Measurements from ENCODE around the gene SIL1. TPM values are rescaled to one million over a fixed set of nuclear protein-coding genes. Genes with fewer than 3 reads are reported as not detected.

The SIL1 gene
- total and polyA plus RNA-seq, 10 donors = 23.4 to 42.3 (median 32.6) TPM

DNA sequence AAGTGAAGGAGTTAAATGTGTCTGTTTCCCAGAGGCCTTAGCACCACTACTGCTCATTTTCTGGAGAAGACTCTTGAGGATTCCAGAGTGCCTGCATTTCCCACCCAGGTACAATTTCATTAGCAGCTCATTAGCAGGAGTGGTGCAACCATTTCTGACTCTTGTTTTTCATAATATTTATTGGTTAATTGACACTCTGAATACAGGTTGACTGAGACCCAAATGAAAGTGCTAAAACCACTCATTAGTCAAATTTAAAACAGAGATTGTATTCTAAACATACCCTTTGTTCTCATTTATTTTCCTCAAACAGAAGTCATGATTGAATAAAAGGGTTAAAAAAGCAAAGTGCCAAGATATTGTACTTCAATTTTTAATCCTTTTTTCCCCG is 134.5 kb downstream of the SIL1 start:
- no peaks in the 10 kb centered on the region for H3K9me3 ChIP-seq
- no peak for TF ChIP-seq POLR2A (IDR thresholded peaks at IDR 0.05)
- TF ChIP-seq, protein P1, sequence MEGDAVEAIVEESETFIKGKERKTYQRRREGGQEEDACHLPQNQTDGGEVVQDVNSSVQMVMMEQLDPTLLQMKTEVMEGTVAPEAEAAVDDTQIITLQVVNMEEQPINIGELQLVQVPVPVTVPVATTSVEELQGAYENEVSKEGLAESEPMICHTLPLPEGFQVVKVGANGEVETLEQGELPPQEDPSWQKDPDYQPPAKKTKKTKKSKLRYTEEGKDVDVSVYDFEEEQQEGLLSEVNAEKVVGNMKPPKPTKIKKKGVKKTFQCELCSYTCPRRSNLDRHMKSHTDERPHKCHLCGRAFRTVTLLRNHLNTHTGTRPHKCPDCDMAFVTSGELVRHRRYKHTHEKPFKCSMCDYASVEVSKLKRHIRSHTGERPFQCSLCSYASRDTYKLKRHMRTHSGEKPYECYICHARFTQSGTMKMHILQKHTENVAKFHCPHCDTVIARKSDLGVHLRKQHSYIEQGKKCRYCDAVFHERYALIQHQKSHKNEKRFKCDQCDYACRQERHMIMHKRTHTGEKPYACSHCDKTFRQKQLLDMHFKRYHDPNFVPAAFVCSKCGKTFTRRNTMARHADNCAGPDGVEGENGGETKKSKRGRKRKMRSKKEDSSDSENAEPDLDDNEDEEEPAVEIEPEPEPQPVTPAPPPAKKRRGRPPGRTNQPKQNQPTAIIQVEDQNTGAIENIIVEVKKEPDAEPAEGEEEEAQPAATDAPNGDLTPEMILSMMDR (IDR thresholded peaks at IDR 0.05 in 8 of 11, conservative IDR thresholded peaks at IDR 0.05 in 3 of 11) = no peak
- no peak for TF ChIP-seq POLR2AphosphoS5 (IDR thresholded peaks at IDR 0.05)
- no peaks in the 10 kb centered on the region for H3K36me3 ChIP-seq
- DNase-seq = no peak
- intact Hi-C loops (cut with DNase I; ENCODE audit: low total_unique reads) = no loop called here
- no peak overlapping the region for H3K4me3 ChIP-seq
- no peak overlapping the region for H3K27ac ChIP-seq
- peaks cover 0 to 20% (median 8%) of the 10 kb centered on the region in 6 donors for H3K4me1 ChIP-seq
- WGBS, 5 donors = 90 to 98% (median 94%) methylated on average over 1 of the region's 1 CpG
- no peaks in the 10 kb centered on the region for H3K27me3 ChIP-seq (replicated peaks in 1 of 7)

DNA sequence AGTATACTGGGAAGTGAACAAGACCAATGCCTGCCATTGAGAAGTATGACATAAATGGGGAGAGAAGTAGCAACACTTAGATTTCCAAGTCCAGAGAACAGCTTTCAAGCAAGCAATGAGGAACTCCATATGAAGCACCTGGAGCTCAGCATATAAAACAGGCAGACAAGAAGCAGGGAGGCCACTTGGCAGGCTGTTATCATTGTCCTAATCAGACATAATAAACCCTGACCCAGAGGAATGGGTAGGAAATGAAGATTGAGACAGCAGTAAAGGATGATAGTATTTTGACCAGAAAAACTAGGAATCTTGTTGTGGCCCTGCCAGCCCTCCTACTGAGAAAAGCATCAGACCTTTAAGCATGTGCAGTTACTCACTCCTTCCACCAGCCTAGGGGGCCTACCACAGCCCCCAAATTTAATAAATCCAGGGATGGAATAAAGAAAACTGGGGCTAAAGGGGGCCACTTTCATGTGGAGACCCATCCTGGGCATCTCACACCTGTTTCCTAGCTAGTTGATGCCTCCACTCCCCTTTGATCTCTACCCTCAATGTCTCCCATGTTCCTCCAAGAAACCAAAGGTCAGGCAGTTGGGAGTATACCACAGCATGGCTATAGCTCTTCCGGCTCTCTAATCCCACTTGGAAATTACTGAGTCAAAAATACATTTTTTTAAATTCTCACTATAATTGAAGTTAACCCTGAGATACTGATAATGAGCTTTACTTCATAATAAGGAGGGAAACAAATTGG is 135.1 kb downstream of the SIL1 start:
- TF ChIP-seq, protein P1 (IDR thresholded peaks at IDR 0.05 in 8 of 11, conservative IDR thresholded peaks at IDR 0.05 in 3 of 11) = no peak
- no peak for TF ChIP-seq POLR2AphosphoS5 (IDR thresholded peaks at IDR 0.05)
- no peak for TF ChIP-seq POLR2A (IDR thresholded peaks at IDR 0.05)
- Histone ChIP-seq H3K27ac (no peak overlapping the region), H3K9me3 (no peaks in the 10 kb centered on the region), H3K36me3 (no peaks in the 10 kb centered on the region), H3K4me3 (no peak overlapping the region), H3K4me1 (peaks cover 0 to 16% (median 6%) of the 10 kb centered on the region in 6 donors), H3K27me3 (replicated peaks in 1 of 7) (no peaks in the 10 kb centered on the region)
- DNase-seq = no peak
- intact Hi-C loops (cut with DNase I; ENCODE audit: low total_unique reads) = no loop called here
- 97 to 100% (median 97%) methylated on average over 1 of the region's 1 CpG for WGBS, 5 donors

DNA sequence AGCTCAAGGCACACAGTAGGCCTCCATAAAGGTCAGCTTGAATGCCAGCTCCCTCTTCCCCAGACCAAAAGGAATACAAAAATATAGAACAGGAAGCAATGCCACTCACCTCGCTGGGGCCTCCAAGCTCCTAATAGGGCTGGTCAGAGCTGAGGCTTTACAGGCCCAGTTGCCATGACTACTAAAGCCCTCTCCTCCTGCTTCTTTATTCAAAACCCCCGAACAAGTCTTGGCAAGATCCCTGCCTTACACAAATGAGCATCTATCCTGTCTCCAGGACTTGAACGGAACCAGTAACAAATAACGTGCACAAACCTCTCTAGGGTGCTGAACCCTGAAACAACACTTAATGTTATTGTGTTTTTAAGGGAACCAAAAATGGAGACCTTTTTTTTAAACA is 136.3 kb downstream of the SIL1 start:
- Histone ChIP-seq H3K9me3 (no peaks in the 10 kb centered on the region), H3K4me1 (peaks cover 0 to 16% (median 6%) of the 10 kb centered on the region in 6 donors), H3K36me3 (no peaks in the 10 kb centered on the region), H3K4me3 (no peak overlapping the region), H3K27ac (no peak overlapping the region), H3K27me3 (replicated peaks in 1 of 7) (no peaks in the 10 kb centered on the region)
- intact Hi-C loops (cut with DNase I; ENCODE audit: low total_unique reads) = no loop called here
- 77 to 80% (median 78%) methylated on average over 4 of the region's 4 CpGs for WGBS, 5 donors
- TF ChIP-seq POLR2AphosphoS5 (IDR thresholded peaks at IDR 0.05) = no peak
- no peak for TF ChIP-seq POLR2A (IDR thresholded peaks at IDR 0.05)
- TF ChIP-seq, protein P1 (IDR thresholded peaks at IDR 0.05 in 8 of 11, conservative IDR thresholded peaks at IDR 0.05 in 3 of 11) = no peak
- DNase-seq = no peak

DNA sequence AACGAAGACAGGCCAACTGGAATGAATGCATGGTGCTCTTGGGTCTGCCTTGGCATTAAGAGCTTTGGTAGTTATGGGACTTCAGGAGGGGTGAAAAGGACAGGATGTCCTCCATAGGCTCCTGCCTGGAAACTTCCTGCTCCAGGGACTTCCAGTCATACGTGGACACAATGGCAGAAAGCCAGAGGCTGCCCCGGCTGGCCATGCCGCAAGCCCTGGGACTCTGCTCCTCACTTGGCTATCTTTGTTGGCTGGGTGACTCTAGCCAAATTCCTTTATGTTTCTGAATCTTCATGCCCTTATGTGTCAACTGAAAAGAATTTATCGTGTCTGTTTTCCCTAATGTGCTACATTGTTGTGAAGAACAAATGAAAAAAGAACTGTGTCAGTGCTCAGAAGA is 136.9 kb downstream of the SIL1 start:
- no peak overlapping the region for H3K27ac ChIP-seq
- H3K9me3 ChIP-seq = no peaks in the 10 kb centered on the region
- no peaks in the 10 kb centered on the region for H3K36me3 ChIP-seq
- WGBS, 5 donors = 40 to 66% (median 57%) methylated on average over 5 of the region's 5 CpGs
- peaks cover 0 to 16% (median 6%) of the 10 kb centered on the region in 6 donors for H3K4me1 ChIP-seq
- H3K27me3 ChIP-seq (replicated peaks in 1 of 7) = no peaks in the 10 kb centered on the region
- intact Hi-C loops (cut with DNase I; ENCODE audit: low total_unique reads) = no loop called here
- H3K4me3 ChIP-seq = no peak overlapping the region
- no peak for DNase-seq
- TF ChIP-seq POLR2AphosphoS5 (IDR thresholded peaks at IDR 0.05) (peak in 2 of 3 donors; percentile 42 to 52), POLR2A (IDR thresholded peaks at IDR 0.05) (no peak)

All from spleen (tissue), 11 donors.